ENCODE results near the gene FAM180A. TPM values are rescaled to one million over a fixed set of nuclear protein-coding genes. Genes with fewer than 3 reads are reported as not detected.
"Not testable (repeated sequence)": the region's sequence is repeated elsewhere in the genome, so short reads cannot be mapped to it uniquely, and the experiment has no call there.

FAM180A gene
- total and polyA plus RNA-seq, 7 donors, result 0.07 to 1.8 (median 0.13) TPM; not detected in 2

DNA sequence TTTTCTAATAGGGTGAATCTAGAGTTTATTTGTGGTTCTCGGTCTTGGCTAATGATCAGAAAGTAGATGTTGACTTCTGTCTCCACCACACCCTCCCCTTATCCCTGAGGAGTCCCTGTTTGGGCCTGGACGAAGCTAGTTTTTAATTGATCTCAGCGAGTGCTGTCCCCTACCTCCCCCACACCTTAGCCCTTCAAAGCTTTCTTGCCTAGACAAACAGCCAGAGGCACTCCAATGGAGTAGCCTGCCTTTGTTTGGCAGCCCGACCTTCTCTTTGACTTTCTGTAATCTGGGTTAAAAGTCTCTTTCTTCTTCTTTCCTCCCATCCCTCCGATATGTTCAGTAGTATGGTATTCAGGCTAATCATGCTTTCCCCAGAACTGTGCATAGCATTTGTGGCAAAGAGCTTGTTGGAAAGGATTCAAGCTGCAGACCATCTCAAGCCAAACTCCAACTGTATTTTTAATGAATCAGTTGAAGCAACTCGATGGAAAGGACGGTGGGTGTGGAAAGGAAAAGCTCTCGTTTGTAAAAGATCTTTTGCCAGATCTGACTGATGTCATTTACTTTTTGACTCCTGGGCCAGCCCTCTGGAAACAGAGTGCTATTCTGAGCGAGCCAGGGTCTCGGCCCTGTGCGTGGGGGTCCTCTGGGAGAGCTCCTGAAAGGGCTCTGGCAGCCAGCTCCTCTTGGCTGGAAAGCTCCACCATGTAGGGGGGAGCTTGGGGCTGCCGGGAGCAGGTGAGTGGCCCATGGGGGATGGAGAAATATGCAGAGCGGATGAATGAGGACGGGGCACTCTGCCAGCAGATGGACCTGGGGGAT, 4.5 kb downstream of the FAM180A start:
- intact Hi-C loops (cut with DNase I), result no loop called here
- Histone ChIP-seq H3K27ac (no peak overlapping the region), H3K36me3 (ENCODE audit: insufficient read depth in 1 of 2, low read depth in 1 of 2) (no peaks in the 10 kb centered on the region), H3K4me1 (no peaks in the 10 kb centered on the region), H3K27me3 (ENCODE audit: insufficient read depth in 3 of 3, low read length in 2 of 3) (no peaks in the 10 kb centered on the region), H3K9me3 (no peaks in the 10 kb centered on the region), H3K4me3 (no peak overlapping the region)
- DNase-seq, result peak in 1 of 2 donors; percentile 28
- ATAC-seq, result peak in 1 of 4 donors; percentile 25
- TF ChIP-seq, protein P1, sequence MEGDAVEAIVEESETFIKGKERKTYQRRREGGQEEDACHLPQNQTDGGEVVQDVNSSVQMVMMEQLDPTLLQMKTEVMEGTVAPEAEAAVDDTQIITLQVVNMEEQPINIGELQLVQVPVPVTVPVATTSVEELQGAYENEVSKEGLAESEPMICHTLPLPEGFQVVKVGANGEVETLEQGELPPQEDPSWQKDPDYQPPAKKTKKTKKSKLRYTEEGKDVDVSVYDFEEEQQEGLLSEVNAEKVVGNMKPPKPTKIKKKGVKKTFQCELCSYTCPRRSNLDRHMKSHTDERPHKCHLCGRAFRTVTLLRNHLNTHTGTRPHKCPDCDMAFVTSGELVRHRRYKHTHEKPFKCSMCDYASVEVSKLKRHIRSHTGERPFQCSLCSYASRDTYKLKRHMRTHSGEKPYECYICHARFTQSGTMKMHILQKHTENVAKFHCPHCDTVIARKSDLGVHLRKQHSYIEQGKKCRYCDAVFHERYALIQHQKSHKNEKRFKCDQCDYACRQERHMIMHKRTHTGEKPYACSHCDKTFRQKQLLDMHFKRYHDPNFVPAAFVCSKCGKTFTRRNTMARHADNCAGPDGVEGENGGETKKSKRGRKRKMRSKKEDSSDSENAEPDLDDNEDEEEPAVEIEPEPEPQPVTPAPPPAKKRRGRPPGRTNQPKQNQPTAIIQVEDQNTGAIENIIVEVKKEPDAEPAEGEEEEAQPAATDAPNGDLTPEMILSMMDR (IDR thresholded peaks at IDR 0.05), result no peak
- 30 to 38% (median 31%) methylated on average over 14 of the region's 14 CpGs for WGBS, 3 donors

DNA sequence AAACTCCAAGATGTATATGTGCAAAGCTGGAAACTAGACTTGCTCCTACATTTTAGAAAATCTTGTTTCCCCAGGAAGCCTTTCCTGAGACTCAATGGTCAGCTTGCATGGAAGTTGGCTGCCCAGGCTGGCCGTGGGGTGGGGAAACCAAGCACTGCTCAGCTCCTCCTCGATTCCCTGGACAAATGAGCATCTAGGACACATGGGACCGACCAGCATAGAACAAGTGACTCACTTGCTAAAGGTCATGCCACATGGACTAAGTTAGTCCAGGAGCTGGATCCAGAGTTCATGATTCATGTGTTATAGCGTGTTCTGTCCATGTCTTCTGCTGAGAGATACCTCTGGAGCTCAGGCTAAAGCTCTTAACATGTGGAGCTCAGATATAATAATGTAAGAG, 6.2 kb downstream of the FAM180A start:
- H3K9me3 ChIP-seq, result no peaks in the 10 kb centered on the region
- 78 to 88% (median 82%) methylated on average over 4 of the region's 4 CpGs for WGBS, 3 donors
- no peak for DNase-seq
- H3K4me3 ChIP-seq, result no peak overlapping the region
- intact Hi-C loops (cut with DNase I), result no loop called here
- H3K27ac ChIP-seq, result no peak overlapping the region
- H3K27me3 ChIP-seq (ENCODE audit: insufficient read depth in 3 of 3, low read length in 2 of 3), result no peaks in the 10 kb centered on the region
- TF ChIP-seq, protein P1 (IDR thresholded peaks at IDR 0.05), result no peak
- no peaks in the 10 kb centered on the region for H3K36me3 ChIP-seq (ENCODE audit: insufficient read depth in 1 of 2, low read depth in 1 of 2)
- H3K4me1 ChIP-seq, result no peaks in the 10 kb centered on the region
- ATAC-seq, result peak in 2 of 4 donors; percentile 39 to 53

DNA sequence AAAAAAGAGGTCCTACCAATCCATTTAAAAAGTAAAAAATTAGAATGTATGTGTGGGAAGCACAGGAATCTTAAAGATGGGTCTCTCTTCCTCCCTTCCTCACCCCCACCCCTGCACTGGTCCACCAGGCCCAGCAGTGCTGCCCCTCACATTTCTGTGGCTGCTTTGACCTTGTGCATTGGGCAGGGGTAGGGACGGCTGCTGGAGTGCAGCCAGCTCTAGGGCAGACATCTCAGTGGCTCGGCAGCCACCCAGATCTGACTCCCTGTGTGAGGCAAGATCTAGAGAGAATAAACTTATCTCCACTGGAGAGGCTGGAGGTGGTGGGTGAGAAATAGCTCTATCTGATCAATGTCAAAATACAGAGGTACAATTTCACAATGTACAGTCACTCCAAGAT, 6.7 kb downstream of the FAM180A start:
- Histone ChIP-seq H3K4me3 (no peak overlapping the region), H3K4me1 (no peaks in the 10 kb centered on the region), H3K9me3 (no peaks in the 10 kb centered on the region), H3K27ac (no peak overlapping the region), H3K36me3 (ENCODE audit: insufficient read depth in 1 of 2, low read depth in 1 of 2) (no peaks in the 10 kb centered on the region), H3K27me3 (ENCODE audit: insufficient read depth in 3 of 3, low read length in 2 of 3) (no peaks in the 10 kb centered on the region)
- TF ChIP-seq, protein P1 (IDR thresholded peaks at IDR 0.05), result no peak
- no peak for DNase-seq
- WGBS, 3 donors, result 43 to 57% (median 57%) methylated on average over 2 of the region's 2 CpGs
- intact Hi-C loops (cut with DNase I), result no loop called here
- no peak for ATAC-seq

DNA sequence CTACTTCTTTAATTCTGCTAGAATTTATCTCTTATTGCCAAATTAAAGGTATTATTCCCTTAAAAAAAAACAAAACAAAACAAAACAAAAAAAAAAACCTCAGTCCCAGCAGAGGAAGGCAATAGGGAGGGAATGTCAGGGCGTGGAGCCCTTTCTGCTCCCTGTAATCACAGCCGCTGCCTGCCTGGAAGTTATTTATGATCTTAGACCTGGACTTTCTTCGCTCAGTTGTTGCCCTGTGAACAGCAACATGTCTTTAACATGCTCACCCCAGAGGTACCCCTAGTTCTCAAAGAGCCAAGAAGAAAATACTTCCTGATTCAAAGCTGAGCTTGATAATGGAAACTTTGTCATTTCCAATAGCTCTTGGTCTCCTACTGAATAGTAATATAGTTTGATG, 7.7 kb downstream of the FAM180A start:
- H3K9me3 ChIP-seq, result no peaks in the 10 kb centered on the region
- ATAC-seq, result no peak
- H3K36me3 ChIP-seq (ENCODE audit: insufficient read depth in 1 of 2, low read depth in 1 of 2), result no peaks in the 10 kb centered on the region
- no peaks in the 10 kb centered on the region for H3K4me1 ChIP-seq
- TF ChIP-seq, protein P1 (IDR thresholded peaks at IDR 0.05), result no peak
- WGBS, 3 donors, result 71 to 92% (median 87%) methylated on average over 3 of the region's 3 CpGs
- intact Hi-C loops (cut with DNase I), result no loop called here
- no peak overlapping the region for H3K4me3 ChIP-seq
- no peaks in the 10 kb centered on the region for H3K27me3 ChIP-seq (ENCODE audit: insufficient read depth in 3 of 3, low read length in 2 of 3)
- DNase-seq, result no peak
- H3K27ac ChIP-seq, result no peak overlapping the region

DNA sequence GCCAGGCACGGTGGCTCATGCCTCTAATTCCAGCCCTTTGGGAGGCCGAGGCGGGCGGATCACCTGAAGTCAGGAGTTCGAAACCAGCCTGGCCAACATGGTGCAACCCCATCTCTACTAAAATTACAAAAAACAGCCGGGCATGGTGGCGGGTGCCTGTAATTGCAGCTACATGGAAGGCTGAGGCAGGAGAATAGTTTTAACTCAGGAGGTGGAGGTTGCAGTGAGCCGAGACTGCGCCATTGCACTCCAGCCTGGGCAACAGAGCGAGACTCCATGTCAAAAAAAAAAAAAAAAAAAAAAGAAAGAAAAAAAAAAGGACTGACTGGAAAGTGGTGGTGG, 11.3 kb downstream of the FAM180A start:
- H3K27ac ChIP-seq; DNase-seq; H3K36me3 ChIP-seq (ENCODE audit: insufficient read depth in 1 of 2, low read depth in 1 of 2); intact Hi-C loops (cut with DNase I); ATAC-seq; H3K4me3 ChIP-seq; H3K9me3 ChIP-seq; H3K4me1 ChIP-seq; H3K27me3 ChIP-seq (ENCODE audit: insufficient read depth in 3 of 3, low read length in 2 of 3): not testable (repeated sequence)
- 93 to 96% (median 96%) methylated on average over 10 of the region's 10 CpGs for WGBS, 3 donors
